Stimulated activated CD8-positive, alpha-beta memory T cell treated with anti-CD3 and anti-CD28 coated beads, Interleukin-4, amount 100 ng/mL, for 1 hour (primary cell): ENCODE results near the gene PTPN14.

Experiments
- DNase-seq, 2 donors: peaks; one replicate each; pipeline ENCODE4 v3.0.0-alpha.2; 2020; ENCODE audit warnings: low read depth in 2 of 2, low spot score in 1 of 2

Gene PTPN14

GRCh38 chr1:214476986-214477870, 74.2 kb downstream of the PTPN14 start:
- DNase-seq, result no peak

GRCh38 chr1:214476229-214476985, 75.0 kb downstream of the PTPN14 start:
- DNase-seq, result no peak

- no peak for DNase-seq
These were observed 75.7 kb downstream of the PTPN14 start for GRCh38 chr1:214475746-214476145.

- DNase-seq, result no peak
These were observed 76.1 kb downstream of the PTPN14 start for GRCh38 chr1:214475331-214475730.

- no peak for DNase-seq
These were observed 76.9 kb downstream of the PTPN14 start for GRCh38 chr1:214474467-214474866.

GRCh38 chr1:214473862-214474261, 77.5 kb downstream of the PTPN14 start:
- no peak for DNase-seq

GRCh38 chr1:214473387-214473786, 78.0 kb downstream of the PTPN14 start:
- DNase-seq, result no peak

GRCh38 chr1:214472364-214472763, 79.0 kb downstream of the PTPN14 start:
- no peak for DNase-seq

GRCh38 chr1:214471458-214471857, 79.9 kb downstream of the PTPN14 start:
- DNase-seq, result no peak

GRCh38 chr1:214470132-214470531, 81.3 kb downstream of the PTPN14 start:
- no peak for DNase-seq

- no peak for DNase-seq
These were observed 82.1 kb downstream of the PTPN14 start for GRCh38 chr1:214469290-214469689.

GRCh38 chr1:214467078-214467585, 84.3 kb downstream of the PTPN14 start:
- no peak for DNase-seq

- no peak for DNase-seq
These were observed 84.9 kb downstream of the PTPN14 start for GRCh38 chr1:214466403-214467077.

GRCh38 chr1:214464445-214465287, 86.7 kb downstream of the PTPN14 start:
- no peak for DNase-seq

- DNase-seq, result no peak
These were observed 87.8 kb downstream of the PTPN14 start for GRCh38 chr1:214463596-214463995.

GRCh38 chr1:214462882-214463281, 88.5 kb downstream of the PTPN14 start:
- DNase-seq, result no peak

- no peak for DNase-seq
These were observed 90.1 kb downstream of the PTPN14 start for GRCh38 chr1:214461305-214461704.

GRCh38 chr1:214460304-214460916, 91.0 kb downstream of the PTPN14 start:
- no peak for DNase-seq

- no peak for DNase-seq
These were observed 91.5 kb downstream of the PTPN14 start for GRCh38 chr1:214459895-214460294.

- no peak for DNase-seq
These were observed 92.9 kb downstream of the PTPN14 start for GRCh38 chr1:214458541-214458940.
